ENCODE data around the gene PRKG1. TPM values are rescaled to one million over a fixed set of nuclear protein-coding genes. Genes with fewer than 3 reads are reported as not detected.

PRKG1 gene
- total RNA-seq, 8 experiments from 2014 or later: 5.6 to 40.7 (median 6.6) TPM

DNA sequence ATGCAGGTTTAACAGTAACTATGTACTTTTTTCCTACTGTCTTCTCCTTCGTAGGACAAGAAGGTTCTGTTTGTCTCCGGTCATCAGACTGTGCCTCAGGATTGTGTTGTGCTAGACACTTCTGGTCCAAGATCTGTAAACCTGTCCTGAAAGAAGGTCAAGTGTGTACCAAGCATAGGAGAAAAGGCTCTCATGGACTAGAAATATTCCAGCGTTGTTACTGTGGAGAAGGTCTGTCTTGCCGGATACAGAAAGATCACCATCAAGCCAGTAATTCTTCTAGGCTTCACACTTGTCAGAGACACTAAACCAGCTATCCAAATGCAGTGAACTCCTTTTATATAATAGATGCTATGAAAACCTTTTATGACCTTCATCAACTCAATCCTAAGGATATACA, 1242.2 kb downstream of the PRKG1 start:
- no peak for ATAC-seq (replicated peaks in 6 of 8)
- no peak overlapping the region for H3K4me3 ChIP-seq
- H3K4me1 ChIP-seq (replicated peaks in 1 of 2): no peaks in the 10 kb centered on the region
- H3K27ac ChIP-seq: no peak overlapping the region
- in situ Hi-C loops (cut with MboI; ENCODE audit: low pct_unique_long_range_greater_than_20kb in 2 of 9, low sequenced_read_pairs in 9 of 9, unreplicated experiment in 9 of 9): loop anchor here in 6 of 9 experiments (10.0 to 25.0 kb wide), 6 partner anchors 168 to 471 kb away; partner anchors contain the start of gene MBL2 (in 1 of the 6)
- WGBS, 10 experiments: 63 to 100% (median 85%) methylated on average over 2 to 4 of the region's 4 CpGs; no CpG with 5 or more reads in 1 of the 10 experiments

DNA sequence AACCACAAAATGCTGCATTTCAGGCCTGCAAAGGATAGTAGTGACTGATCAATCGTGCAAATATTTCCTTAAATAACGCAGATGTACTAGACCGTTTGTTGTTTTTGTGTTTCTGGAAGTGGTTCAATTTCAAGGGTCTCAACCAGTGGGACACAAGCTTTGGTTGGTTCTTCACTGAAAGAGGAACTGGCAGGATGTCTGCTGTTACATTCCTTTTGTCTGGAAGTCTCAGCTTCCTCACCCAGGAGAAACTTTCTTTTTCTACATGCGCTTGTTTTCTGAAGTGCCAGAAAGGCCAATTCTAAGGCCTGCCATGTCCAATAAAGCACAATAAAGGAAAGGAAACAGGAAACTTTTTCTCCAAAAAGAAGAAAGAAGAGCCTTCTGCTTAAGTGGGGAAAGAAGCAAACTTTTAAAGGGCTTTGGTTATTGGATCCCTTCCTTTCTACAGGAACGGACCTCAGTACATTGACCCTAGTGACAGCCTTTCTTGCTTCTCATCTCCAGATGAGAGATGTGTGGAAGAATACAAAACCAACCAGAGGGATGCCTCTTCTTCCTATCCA, 1243.9 kb downstream of the PRKG1 start:
- ATAC-seq (replicated peaks in 6 of 8): no peak
- no peaks in the 10 kb centered on the region for H3K4me1 ChIP-seq (replicated peaks in 1 of 2)
- H3K27ac ChIP-seq: no peak overlapping the region
- WGBS, 10 experiments: 34 to 90% (median 75%) methylated on average over 2 to 5 of the region's 5 CpGs
- in situ Hi-C loops (cut with MboI; ENCODE audit: low pct_unique_long_range_greater_than_20kb in 2 of 9, low sequenced_read_pairs in 9 of 9, unreplicated experiment in 9 of 9): loop anchor here in 6 of 9 experiments (10.0 to 25.0 kb wide), 6 partner anchors 167 to 469 kb away; partner anchors contain the start of gene MBL2 (in 1 of the 6)
- H3K4me3 ChIP-seq: no peak overlapping the region

DNA sequence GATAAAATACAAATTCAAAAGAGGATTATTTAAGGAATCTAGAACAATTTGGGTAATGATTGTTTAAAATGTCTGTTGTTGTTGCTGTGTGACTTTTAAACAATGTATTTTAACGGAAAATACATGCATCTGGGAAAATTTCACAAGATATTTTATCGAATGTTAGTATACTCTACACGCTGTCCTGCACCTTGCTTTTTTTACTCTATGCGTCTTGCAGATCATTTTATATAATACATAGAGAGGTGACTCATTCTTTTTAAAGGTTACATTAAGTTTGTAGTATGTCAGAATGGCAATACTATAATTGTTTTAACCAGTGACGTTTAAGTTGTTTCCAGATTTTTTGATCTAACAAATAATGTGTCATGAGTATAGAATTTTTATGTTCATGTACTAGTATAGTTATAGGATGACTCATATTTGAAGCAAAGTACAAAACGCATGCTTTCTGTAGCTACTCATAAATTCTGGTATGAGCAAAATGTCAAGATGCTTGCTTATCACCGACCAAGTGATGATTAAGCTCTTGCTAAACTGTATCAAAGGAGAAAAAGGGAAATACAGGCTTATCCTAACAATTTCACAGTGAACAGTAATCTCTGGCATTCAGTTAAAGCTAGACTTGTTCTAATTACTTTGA, 1244.7 kb downstream of the PRKG1 start:
- in situ Hi-C loops (cut with MboI; ENCODE audit: low pct_unique_long_range_greater_than_20kb in 2 of 9, low sequenced_read_pairs in 9 of 9, unreplicated experiment in 9 of 9): loop anchor here in 6 of 9 experiments (10.0 to 25.0 kb wide), 6 partner anchors 166 to 468 kb away; partner anchors contain the start of gene MBL2 (in 1 of the 6)
- H3K4me1 ChIP-seq (replicated peaks in 1 of 2): no peaks in the 10 kb centered on the region
- WGBS, 10 experiments: 7 to 100% (median 79%) methylated on average over 2 to 7 of the region's 7 CpGs
- no peak overlapping the region for H3K27ac ChIP-seq
- peak in 2 of 8 experiments; percentile 50 to 62 for ATAC-seq (replicated peaks in 6 of 8)
- H3K4me3 ChIP-seq: no peak overlapping the region

DNA sequence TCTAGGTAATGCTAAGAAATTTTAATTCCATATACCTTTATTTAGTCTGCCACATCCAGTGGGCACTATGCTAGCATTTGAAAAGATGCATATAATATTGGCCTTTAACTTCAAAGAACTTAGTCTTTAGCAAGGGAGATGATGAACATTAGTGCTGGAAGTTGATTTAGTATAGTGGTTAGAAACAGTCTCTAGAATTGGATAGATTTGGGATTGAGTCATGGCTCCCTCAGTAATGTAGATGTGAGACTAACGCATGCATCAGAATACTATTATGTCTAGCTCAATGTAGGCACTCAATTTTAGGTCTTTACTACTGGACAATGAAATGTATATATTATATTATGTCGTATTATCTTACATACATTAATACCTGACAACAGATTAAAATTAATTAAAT, 1245.6 kb downstream of the PRKG1 start:
- in situ Hi-C loops (cut with MboI; ENCODE audit: low pct_unique_long_range_greater_than_20kb in 2 of 9, low sequenced_read_pairs in 9 of 9, unreplicated experiment in 9 of 9): loop anchor here in 6 of 9 experiments (10.0 to 25.0 kb wide), 6 partner anchors 165 to 467 kb away; partner anchors contain the start of gene MBL2 (in 1 of the 6)
- no peak for ATAC-seq (replicated peaks in 6 of 8)
- no peak overlapping the region for H3K4me3 ChIP-seq
- no peak overlapping the region for H3K27ac ChIP-seq
- H3K4me1 ChIP-seq (replicated peaks in 1 of 2): no peaks in the 10 kb centered on the region
- WGBS, 10 experiments: 0 to 100% (median 73%) methylated on average over 1 to 2 of the region's 2 CpGs

DNA sequence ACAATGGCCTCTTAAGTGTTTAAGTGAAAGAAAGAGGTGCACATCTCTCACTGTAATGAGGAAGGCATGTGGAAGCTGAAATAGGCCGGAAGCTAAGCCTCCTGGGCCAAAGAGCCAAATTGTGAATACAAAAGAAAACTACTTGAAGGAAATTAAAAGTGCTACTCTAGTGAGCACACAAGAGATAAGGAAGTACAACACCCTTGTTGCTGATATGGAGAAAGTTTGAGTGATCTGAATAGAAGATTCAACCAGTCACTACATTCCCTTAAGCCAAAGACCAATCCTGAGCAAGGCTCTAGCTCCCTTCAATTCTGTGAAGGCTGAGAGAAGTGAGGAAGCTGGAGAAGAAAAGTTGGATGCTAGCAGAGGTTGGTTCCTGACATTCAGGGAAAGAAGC, 1248.0 kb downstream of the PRKG1 start:
- Histone ChIP-seq H3K27ac (no peak overlapping the region), H3K4me1 (replicated peaks in 1 of 2) (no peaks in the 10 kb centered on the region), H3K4me3 (no peak overlapping the region)
- 83 to 100% (median 100%) methylated on average over 1 of the region's 1 CpG; no CpG with 5 or more reads in 5 of the 10 experiments for WGBS, 10 experiments
- in situ Hi-C loops (cut with MboI; ENCODE audit: low pct_unique_long_range_greater_than_20kb in 2 of 9, low sequenced_read_pairs in 9 of 9, unreplicated experiment in 9 of 9): loop anchor here in 6 of 9 experiments (25.0 kb wide), 5 partner anchors 165 to 465 kb away; partner anchors contain the start of gene MBL2 (in 1 of the 6)
- no peak for ATAC-seq (replicated peaks in 6 of 8)

DNA sequence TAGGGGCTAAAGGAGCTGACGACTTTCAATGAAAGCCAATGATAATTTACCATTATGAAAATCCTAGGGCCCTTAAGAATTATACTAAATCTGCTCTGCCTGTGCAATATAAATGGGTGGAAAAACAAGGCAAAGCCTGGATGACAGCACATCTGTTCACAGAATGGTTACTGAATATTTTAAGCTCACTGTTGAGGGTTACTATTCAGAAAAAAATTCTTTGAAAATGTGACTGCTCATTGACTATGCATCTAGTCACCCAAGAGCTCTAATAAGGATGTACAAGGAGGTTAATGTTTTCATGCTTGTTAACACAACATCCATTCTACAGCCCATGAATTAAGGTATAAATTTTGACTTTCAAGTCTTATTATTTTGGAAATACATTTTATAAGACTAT, 1248.6 kb downstream of the PRKG1 start:
- Histone ChIP-seq H3K4me1 (replicated peaks in 1 of 2) (no peaks in the 10 kb centered on the region), H3K27ac (no peak overlapping the region), H3K4me3 (no peak overlapping the region)
- in situ Hi-C loops (cut with MboI; ENCODE audit: low pct_unique_long_range_greater_than_20kb in 2 of 9, low sequenced_read_pairs in 9 of 9, unreplicated experiment in 9 of 9): loop anchor here in 6 of 9 experiments (25.0 kb wide), 5 partner anchors 164 to 464 kb away; partner anchors contain the start of gene MBL2 (in 1 of the 6)
- peak in 1 of 8 experiments; percentile 50 for ATAC-seq (replicated peaks in 6 of 8)
- WGBS, 10 experiments: 50 to 100% (median 100%) methylated on average over 1 of the region's 1 CpG; no CpG with 5 or more reads in 2 of the 10 experiments

DNA sequence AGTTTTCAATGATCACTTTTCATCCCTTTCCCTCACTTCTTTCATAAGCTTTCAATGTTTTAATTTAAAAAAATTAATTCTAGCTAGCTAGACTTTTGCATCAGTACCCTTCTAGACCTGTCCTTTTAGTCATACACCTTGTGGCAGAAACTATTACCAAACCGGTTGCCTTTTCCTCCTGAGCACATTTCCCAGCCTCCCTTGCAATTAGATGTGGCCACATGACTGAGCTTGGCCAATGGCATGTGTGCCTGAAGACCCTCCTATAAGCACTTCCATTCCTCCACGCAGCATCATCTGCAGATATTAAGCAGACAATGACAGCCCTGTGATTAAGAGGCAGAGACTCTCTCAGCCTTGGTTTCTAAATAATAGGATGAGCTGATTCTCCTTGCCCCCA, 1252.1 kb downstream of the PRKG1 start:
- in situ Hi-C loops (cut with MboI; ENCODE audit: low pct_unique_long_range_greater_than_20kb in 2 of 9, low sequenced_read_pairs in 9 of 9, unreplicated experiment in 9 of 9): no loop called here
- 61 to 100% (median 82%) methylated on average over 1 to 2 of the region's 2 CpGs; no CpG with 5 or more reads in 1 of the 10 experiments for WGBS, 10 experiments
- no peak for ATAC-seq (replicated peaks in 6 of 8)

DNA sequence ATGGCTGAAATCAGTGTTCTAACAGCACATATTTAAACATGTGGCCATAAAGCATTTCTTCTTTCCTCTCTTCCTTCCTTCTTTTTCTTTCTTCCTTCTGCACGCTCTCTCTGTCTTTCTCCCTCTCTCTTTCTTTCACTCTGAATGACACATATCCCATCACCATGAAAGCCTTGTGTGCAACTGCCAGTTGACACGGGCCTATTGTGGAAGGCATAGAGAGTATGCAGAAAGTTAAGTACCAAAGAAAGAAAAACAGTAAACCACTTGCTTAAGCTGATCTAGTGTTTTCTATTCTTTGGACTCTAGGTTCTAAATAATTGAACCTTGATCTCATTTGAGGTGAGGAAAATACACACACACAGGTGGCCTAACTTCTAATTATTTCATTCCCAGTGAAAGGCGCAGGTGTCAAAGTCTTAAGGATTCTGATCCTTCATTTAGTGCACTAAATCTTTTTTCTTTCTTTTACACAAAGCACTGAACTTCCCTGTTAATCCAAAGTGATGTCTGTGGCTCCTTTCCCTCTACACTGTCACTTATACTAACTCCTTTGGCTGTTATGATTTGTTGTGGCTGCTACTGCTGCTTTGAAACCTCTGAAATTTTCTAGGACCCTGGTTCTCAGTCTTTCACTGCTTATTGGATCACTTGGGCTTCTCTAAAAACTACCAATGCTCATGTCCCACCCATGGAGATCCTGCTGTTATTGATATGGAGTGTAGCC, 1257.5 kb downstream of the PRKG1 start:
- Histone ChIP-seq H3K27ac (no peak overlapping the region), H3K4me3 (no peak overlapping the region), H3K4me1 (replicated peaks in 1 of 2) (no peaks in the 10 kb centered on the region)
- 43 to 100% (median 75%) methylated on average over 2 to 3 of the region's 3 CpGs; no CpG with 5 or more reads in 1 of the 10 experiments for WGBS, 10 experiments
- in situ Hi-C loops (cut with MboI; ENCODE audit: low pct_unique_long_range_greater_than_20kb in 2 of 9, low sequenced_read_pairs in 9 of 9, unreplicated experiment in 9 of 9): no loop called here
- ATAC-seq (replicated peaks in 6 of 8): no peak

More for the DNA sequence above, 1252.1 kb downstream of the PRKG1 start:
- Histone ChIP-seq H3K4me1 (replicated peaks in 1 of 2) (no peaks in the 10 kb centered on the region), H3K4me3 (no peak overlapping the region), H3K27ac (no peak overlapping the region)

DNA sequence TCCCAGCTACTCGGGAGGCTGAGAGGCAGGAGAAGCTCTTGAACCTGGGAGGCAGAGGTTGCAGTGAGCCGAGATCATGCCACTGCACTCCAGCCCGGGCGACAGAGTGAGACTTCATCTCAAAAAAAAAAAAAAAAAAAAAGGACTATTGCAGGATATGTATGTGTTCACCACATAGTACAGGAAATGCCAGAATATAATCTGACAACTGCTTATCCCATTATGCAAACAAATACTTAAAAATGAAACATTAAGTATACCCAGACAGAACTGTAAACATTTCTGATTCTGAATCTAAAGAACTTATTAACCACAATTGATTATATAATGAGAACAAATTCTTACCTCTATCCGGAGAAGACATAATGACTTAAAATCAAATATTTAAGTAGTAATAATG, 1258.5 kb downstream of the PRKG1 start:
- 59 to 100% (median 92%) methylated on average over 1 to 3 of the region's 5 CpGs; no CpG with 5 or more reads in 2 of the 10 experiments for WGBS, 10 experiments
- no peak overlapping the region for H3K4me3 ChIP-seq
- ATAC-seq (replicated peaks in 6 of 8): no peak
- H3K4me1 ChIP-seq (replicated peaks in 1 of 2): no peaks in the 10 kb centered on the region
- no peak overlapping the region for H3K27ac ChIP-seq
- in situ Hi-C loops (cut with MboI; ENCODE audit: low pct_unique_long_range_greater_than_20kb in 2 of 9, low sequenced_read_pairs in 9 of 9, unreplicated experiment in 9 of 9): no loop called here

DNA sequence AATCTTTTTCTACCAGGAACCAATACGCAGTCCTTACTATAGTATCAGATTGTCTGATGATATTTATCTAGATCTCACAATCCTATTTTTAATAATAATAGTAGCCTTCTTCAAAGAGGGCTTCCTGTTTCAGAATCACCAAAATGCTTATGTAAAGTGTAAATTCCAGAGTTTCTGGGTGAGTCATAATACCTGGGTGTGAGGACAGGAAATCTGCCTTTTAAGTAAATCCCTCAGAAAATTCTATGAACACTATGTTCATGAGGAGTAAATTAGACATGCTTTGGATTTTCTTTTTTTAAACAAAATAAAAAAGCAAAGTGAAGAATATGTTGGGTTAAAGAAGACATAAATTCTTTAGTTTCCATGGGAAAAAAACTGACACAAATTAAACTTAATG, 1260.3 kb downstream of the PRKG1 start:
- H3K27ac ChIP-seq: no peak overlapping the region
- H3K4me3 ChIP-seq: no peak overlapping the region
- ATAC-seq (replicated peaks in 6 of 8): peak in 1 of 8 experiments; percentile 53
- 83 to 100% (median 100%) methylated on average over 1 of the region's 1 CpG; no CpG with 5 or more reads in 2 of the 10 experiments for WGBS, 10 experiments
- H3K4me1 ChIP-seq (replicated peaks in 1 of 2): no peaks in the 10 kb centered on the region
- in situ Hi-C loops (cut with MboI; ENCODE audit: low pct_unique_long_range_greater_than_20kb in 2 of 9, low sequenced_read_pairs in 9 of 9, unreplicated experiment in 9 of 9): no loop called here

DNA sequence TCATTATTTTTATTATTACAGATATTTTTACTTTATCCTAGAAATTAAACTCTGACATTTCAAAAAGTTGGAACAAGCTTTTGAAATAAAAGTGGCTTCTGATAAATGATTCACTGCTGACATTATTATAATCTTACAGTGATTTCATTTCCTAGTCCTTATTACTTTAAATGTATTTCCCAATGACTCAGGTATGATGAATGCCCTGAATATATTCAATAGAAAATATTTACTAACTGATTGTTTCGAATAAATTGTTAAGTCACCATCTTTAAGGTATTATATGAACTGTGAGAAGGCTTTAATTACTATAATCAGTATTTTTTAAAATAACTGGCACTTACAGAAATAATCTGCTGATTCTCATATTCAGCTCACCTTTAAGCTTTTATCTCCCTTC, 1261.4 kb downstream of the PRKG1 start:
- ATAC-seq (replicated peaks in 6 of 8): no peak
- H3K4me3 ChIP-seq: no peak overlapping the region
- in situ Hi-C loops (cut with MboI; ENCODE audit: low pct_unique_long_range_greater_than_20kb in 2 of 9, low sequenced_read_pairs in 9 of 9, unreplicated experiment in 9 of 9): no loop called here
- H3K27ac ChIP-seq: no peak overlapping the region
- WGBS, 10 experiments: 0 to 100% (median 52%) methylated on average over 1 of the region's 1 CpG; no CpG with 5 or more reads in 2 of the 10 experiments
- H3K4me1 ChIP-seq (replicated peaks in 1 of 2): no peaks in the 10 kb centered on the region

DNA sequence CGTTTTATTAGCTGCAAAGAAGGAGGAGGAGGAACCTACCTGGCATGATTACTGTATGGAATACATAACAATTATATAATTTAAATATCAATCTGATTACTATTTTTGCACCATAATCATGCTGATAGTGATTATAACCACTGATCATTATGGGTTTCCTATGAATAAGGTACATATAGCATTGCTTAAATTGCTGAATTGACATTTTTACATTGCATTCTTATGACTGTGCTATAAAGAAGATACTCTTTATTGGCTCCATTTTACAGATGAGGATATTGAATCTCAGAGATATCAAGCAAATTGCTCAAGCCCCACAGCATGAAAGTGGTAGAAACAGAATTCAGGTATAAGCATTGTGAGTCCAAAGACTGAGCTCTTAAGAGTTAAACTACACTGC, 1262.9 kb downstream of the PRKG1 start:
- Histone ChIP-seq H3K4me3 (no peak overlapping the region), H3K4me1 (replicated peaks in 1 of 2) (no peaks in the 10 kb centered on the region), H3K27ac (no peak overlapping the region)
- ATAC-seq (replicated peaks in 6 of 8): no peak
- 20 to 100% (median 78%) methylated on average over 1 of the region's 1 CpG; no CpG with 5 or more reads in 1 of the 10 experiments for WGBS, 10 experiments
- in situ Hi-C loops (cut with MboI; ENCODE audit: low pct_unique_long_range_greater_than_20kb in 2 of 9, low sequenced_read_pairs in 9 of 9, unreplicated experiment in 9 of 9): no loop called here

DNA sequence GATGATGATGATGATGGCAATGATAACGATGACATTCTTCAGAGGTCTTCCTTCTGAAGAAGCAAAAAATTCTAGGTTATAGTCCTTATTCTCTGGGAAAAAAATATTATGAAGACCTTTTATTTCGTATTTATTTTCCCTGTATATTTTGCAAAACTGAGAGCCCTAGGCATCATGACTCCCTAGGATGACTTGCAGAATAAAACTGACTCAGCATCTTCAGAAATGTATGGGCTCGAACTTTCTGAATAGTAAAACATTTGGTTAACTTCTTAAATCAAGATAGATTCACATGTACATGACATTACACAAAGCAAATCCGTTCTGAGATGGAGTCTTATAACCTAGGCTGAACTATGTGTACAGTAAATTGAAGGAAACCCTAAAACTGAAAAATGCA, 1269.2 kb downstream of the PRKG1 start:
- in situ Hi-C loops (cut with MboI; ENCODE audit: low pct_unique_long_range_greater_than_20kb in 2 of 9, low sequenced_read_pairs in 9 of 9, unreplicated experiment in 9 of 9): no loop called here
- no peak overlapping the region for H3K27ac ChIP-seq
- no peaks in the 10 kb centered on the region for H3K4me1 ChIP-seq (replicated peaks in 1 of 2)
- WGBS, 10 experiments: 43 to 80% (median 66%) methylated on average over 3 to 4 of the region's 4 CpGs
- no peak overlapping the region for H3K4me3 ChIP-seq
- ATAC-seq (replicated peaks in 6 of 8): no peak
